Activated CD4-positive, alpha-beta memory T cell treated with anti-CD3 and anti-CD28 coated beads for 36 hours (primary cell): ENCODE measurements around the gene SPTBN1. TPM values are rescaled to one million over a fixed set of nuclear protein-coding genes. Genes with fewer than 3 reads are reported as not detected.

Source experiments
- CTCF ChIA-PET: fragments of 350-600 bp; sonication (Branson Sonifier 250); formaldehyde crosslinking; loops from one replicate; lab custom pipeline; 2021; ENCODE audit warnings: antibody characterized with exemption, inconsistent platforms; lab: Charles Lee
- POLR2A ChIA-PET: fragments of 350-600 bp; sonication (Branson Sonifier 250); formaldehyde crosslinking; loops from one replicate; lab custom pipeline; 2021; ENCODE audit warnings: antibody characterized with exemption; lab: Charles Lee
- DNase-seq: peaks from one replicate; pipeline ENCODE4 v3.0.0-alpha.2; 2020
- H3K27ac Mint-ChIP-seq: one replicate; pipeline ENCODE4 v1.8.0; 2021; ENCODE audit warnings: mixed read lengths
- H3K27me3 Mint-ChIP-seq: one replicate; pipeline ENCODE4 v1.8.0; 2021; ENCODE audit warnings: mixed read lengths
- H3K36me3 Mint-ChIP-seq: one replicate; pipeline ENCODE4 v1.8.0; 2021; ENCODE audit warnings: mixed read lengths
- H3K4me1 Mint-ChIP-seq: one replicate; pipeline ENCODE4 v1.8.0; 2021; ENCODE audit warnings: low read depth, mixed read lengths
- H3K4me3 Mint-ChIP-seq: one replicate; pipeline ENCODE4 v1.8.0; 2021; ENCODE audit warnings: mild to moderate bottlenecking, mixed read lengths
- H3K9me3 Mint-ChIP-seq: one replicate; pipeline ENCODE4 v1.8.0; 2021; ENCODE audit warnings: mixed read lengths
- intact Hi-C: fragments of 100-400 bp; cut with micrococcal nuclease; formaldehyde crosslinking; loops from one replicate; pipeline ENCODE4 v1.15.1; 2023
- total RNA-seq, 2 experiments: library from RNA; stranded (reverse); gene quantifications; one replicate each; pipeline ENCODE4 v1.2.3, GENCODE V29; 2021

The SPTBN1 gene
- total RNA-seq, 2 experiments from 2014 or later, result 67.5 to 68.1 TPM

DNA sequence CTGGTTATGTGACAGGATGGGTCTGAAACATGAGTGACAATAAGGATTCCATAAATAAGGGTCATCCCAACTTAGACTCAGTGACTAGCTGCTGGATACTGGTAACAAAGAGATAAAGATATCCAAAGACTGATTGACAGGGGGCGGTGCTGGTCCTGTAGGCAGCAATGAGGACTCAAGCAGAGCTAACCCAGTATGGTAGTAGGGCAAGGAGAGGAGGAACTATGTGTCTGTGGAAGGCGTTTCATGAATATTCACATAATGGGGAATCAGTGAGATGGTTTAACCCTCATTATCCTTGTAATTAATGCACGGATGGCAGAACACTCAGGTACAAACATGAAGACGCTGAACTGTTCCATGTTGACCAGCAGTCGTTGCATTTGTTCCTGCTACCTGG is 164.8 kb downstream of the SPTBN1 start:
- Mint-ChIP-seq H3K27me3 (no peaks in the 10 kb centered on the region), H3K36me3 (peaks cover 51% of the 10 kb centered on the region), H3K27ac (no peak overlapping the region), H3K9me3 (no peaks in the 10 kb centered on the region), H3K4me3 (no peak overlapping the region), H3K4me1 (peaks cover 20% of the 10 kb centered on the region)
- no peak for DNase-seq
- intact Hi-C loops, result no loop called here
- CTCF ChIA-PET, result interaction anchor here (1.0 to 1.5 kb wide), 2 partner anchors 14 to 98 kb away, joined by 3 to 4 read pairs; no protein-coding TSS in a partner anchor
- POLR2A ChIA-PET, result no interaction called here

DNA sequence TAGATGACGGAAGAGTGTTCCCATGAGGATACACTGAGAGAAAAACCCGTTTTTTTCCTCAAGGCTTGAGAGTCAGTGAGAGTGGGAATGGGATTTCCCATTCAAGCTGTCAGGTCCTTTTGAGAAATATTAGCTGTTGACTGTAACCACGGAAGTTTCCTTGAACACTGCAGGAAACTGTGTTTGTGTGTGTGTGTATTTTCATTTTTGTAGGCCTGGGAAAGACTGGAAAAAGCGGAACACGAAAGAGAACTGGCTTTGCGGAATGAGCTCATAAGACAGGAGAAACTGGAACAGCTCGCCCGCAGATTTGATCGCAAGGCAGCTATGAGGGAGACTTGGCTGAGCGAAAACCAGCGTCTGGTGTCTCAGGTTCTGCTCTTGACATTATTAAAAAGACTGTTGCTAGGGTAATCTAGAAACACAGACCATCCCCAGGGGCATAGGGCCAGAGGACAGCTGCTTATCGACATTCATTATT is 168.5 kb downstream of the SPTBN1 start:
- ChIA-PET CTCF (interaction anchor here (1.2 kb wide), 1 partner anchor 40 kb away, joined by 3 read pairs; no protein-coding TSS in a partner anchor), POLR2A (interaction anchor here (1.6 kb wide), 1 partner anchor 18 kb away, joined by 4 read pairs; no protein-coding TSS in a partner anchor)
- H3K27me3 Mint-ChIP-seq, result no peaks in the 10 kb centered on the region
- H3K4me3 Mint-ChIP-seq, result no peak overlapping the region
- peaks cover 62% of the 10 kb centered on the region for H3K36me3 Mint-ChIP-seq
- H3K27ac Mint-ChIP-seq, result no peak overlapping the region
- H3K4me1 Mint-ChIP-seq, result peaks cover 2% of the 10 kb centered on the region
- no peaks in the 10 kb centered on the region for H3K9me3 Mint-ChIP-seq
- no peak for DNase-seq
- intact Hi-C loops, result no loop called here

GRCh38 chr2:54626131-54626530 is 170.0 kb downstream of the SPTBN1 start:
- intact Hi-C loops, result no loop called here
- ChIA-PET POLR2A (interaction anchor here (1.6 kb wide), 1 partner anchor 20 kb away, joined by 4 read pairs; no protein-coding TSS in a partner anchor), CTCF (no interaction called here)
- no peaks in the 10 kb centered on the region for H3K27me3 Mint-ChIP-seq
- peaks cover 67% of the 10 kb centered on the region for H3K36me3 Mint-ChIP-seq
- no peak overlapping the region for H3K4me3 Mint-ChIP-seq
- DNase-seq, result no peak
- peaks cover 3% of the 10 kb centered on the region for H3K4me1 Mint-ChIP-seq
- H3K9me3 Mint-ChIP-seq, result no peaks in the 10 kb centered on the region
- no peak overlapping the region for H3K27ac Mint-ChIP-seq

DNA sequence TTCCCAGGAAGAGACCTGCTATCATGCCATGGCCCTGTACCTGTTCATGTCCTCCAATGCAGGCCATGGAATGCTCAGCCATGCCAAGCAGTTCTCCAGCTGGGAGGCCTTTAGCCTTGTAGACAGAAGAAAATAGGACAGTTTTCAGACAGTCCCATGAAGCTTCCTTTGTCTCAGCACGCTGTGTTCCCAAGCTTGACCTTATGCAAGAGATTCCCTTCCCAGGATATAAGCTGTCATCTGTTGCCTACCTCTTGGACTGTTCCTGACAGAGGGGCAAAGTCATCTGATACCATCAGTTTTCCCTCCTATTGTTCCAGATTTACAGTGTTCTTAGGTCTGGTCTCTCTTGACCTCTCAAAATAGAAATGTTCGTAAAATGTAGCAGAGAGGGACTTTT is 170.8 kb downstream of the SPTBN1 start:
- Mint-ChIP-seq H3K4me3 (no peak overlapping the region), H3K36me3 (peaks cover 67% of the 10 kb centered on the region), H3K27ac (no peak overlapping the region), H3K9me3 (no peaks in the 10 kb centered on the region), H3K4me1 (peaks cover 3% of the 10 kb centered on the region), H3K27me3 (no peaks in the 10 kb centered on the region)
- ChIA-PET POLR2A (interaction anchor here (1.2 kb wide), 1 partner anchor 68 kb away, joined by 3 read pairs; no protein-coding TSS in a partner anchor), CTCF (no interaction called here)
- intact Hi-C loops, result no loop called here
- no peak for DNase-seq

DNA sequence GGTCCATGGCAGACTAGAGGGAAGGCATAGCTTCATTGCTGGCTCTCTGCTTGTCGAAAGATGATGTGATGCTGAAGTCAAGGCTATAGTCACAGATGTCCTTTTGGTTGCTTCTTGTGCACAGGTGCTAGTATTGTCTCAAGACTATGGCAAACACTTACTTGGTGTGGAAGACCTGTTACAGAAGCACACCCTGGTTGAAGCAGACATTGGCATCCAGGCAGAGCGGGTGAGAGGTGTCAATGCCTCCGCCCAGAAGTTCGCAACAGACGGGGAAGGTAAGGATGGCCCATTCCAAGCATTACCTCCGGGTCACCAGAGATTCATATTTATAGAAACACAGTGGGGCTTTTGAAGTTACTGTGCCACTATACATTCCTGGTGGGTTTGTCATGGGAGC is 171.8 kb downstream of the SPTBN1 start:
- no peak overlapping the region for H3K4me3 Mint-ChIP-seq
- no peak for DNase-seq
- H3K36me3 Mint-ChIP-seq, result peaks cover 64% of the 10 kb centered on the region
- intact Hi-C loops, result no loop called here
- no peak overlapping the region for H3K27ac Mint-ChIP-seq
- H3K27me3 Mint-ChIP-seq, result no peaks in the 10 kb centered on the region
- ChIA-PET POLR2A (no interaction called here), CTCF (no interaction called here)
- H3K4me1 Mint-ChIP-seq, result peaks cover 3% of the 10 kb centered on the region
- no peaks in the 10 kb centered on the region for H3K9me3 Mint-ChIP-seq

GRCh38 chr2:54628418-54628817 is 172.3 kb downstream of the SPTBN1 start:
- Mint-ChIP-seq H3K4me1 (peaks cover 3% of the 10 kb centered on the region), H3K36me3 (peaks cover 66% of the 10 kb centered on the region), H3K27me3 (no peaks in the 10 kb centered on the region), H3K4me3 (no peak overlapping the region), H3K9me3 (no peaks in the 10 kb centered on the region), H3K27ac (no peak overlapping the region)
- DNase-seq, result no peak
- intact Hi-C loops, result no loop called here
- ChIA-PET CTCF (no interaction called here), POLR2A (interaction anchor here (1.9 kb wide), 1 partner anchor 69 kb away, joined by 5 read pairs; no protein-coding TSS in a partner anchor)

DNA sequence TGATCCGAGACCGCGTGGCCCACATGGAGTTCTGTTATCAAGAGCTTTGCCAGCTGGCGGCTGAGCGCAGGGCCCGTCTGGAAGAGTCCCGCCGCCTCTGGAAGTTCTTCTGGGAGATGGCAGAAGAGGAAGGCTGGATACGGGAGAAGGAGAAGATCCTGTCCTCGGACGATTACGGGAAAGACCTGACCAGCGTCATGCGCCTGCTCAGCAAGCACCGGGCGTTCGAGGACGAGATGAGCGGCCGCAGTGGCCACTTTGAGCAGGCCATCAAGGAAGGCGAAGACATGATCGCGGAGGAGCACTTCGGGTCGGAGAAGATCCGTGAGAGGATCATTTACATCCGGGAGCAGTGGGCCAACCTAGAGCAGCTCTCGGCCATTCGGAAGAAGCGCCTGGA is 172.8 kb downstream of the SPTBN1 start:
- no peaks in the 10 kb centered on the region for H3K27me3 Mint-ChIP-seq
- no peak for DNase-seq
- CTCF ChIA-PET, result no interaction called here
- H3K27ac Mint-ChIP-seq, result no peak overlapping the region
- intact Hi-C loops, result no loop called here
- peaks cover 61% of the 10 kb centered on the region for H3K36me3 Mint-ChIP-seq
- H3K4me3 Mint-ChIP-seq, result no peak overlapping the region
- POLR2A ChIA-PET, result interaction anchor here (1.9 kb wide), 1 partner anchor 69 kb away, joined by 5 read pairs; no protein-coding TSS in a partner anchor
- H3K9me3 Mint-ChIP-seq, result no peaks in the 10 kb centered on the region
- H3K4me1 Mint-ChIP-seq, result peaks cover 3% of the 10 kb centered on the region

- intact Hi-C loops, result no loop called here
- Mint-ChIP-seq H3K27ac (no peak overlapping the region), H3K4me1 (peaks cover 8% of the 10 kb centered on the region), H3K36me3 (peaks cover 61% of the 10 kb centered on the region), H3K9me3 (no peaks in the 10 kb centered on the region), H3K4me3 (no peak overlapping the region), H3K27me3 (no peaks in the 10 kb centered on the region)
- no peak for DNase-seq
- ChIA-PET POLR2A (interaction anchor here (1.9 kb wide), 1 partner anchor 70 kb away, joined by 5 read pairs; no protein-coding TSS in a partner anchor), CTCF (interaction anchor here (0.7 kb wide), 1 partner anchor 71 kb away, joined by 3 read pairs; no protein-coding TSS in a partner anchor)
Measured at GRCh38 chr2:54629390-54629789, 173.3 kb downstream of the SPTBN1 start.

GRCh38 chr2:54629914-54630857 is 174.1 kb downstream of the SPTBN1 start:
- H3K27me3 Mint-ChIP-seq, result no peaks in the 10 kb centered on the region
- intact Hi-C loops, result no loop called here
- H3K27ac Mint-ChIP-seq, result peak overlapping the region; percentile 5
- ChIA-PET CTCF (interaction anchor here (0.7 kb wide), 1 partner anchor 72 kb away, joined by 3 read pairs; no protein-coding TSS in a partner anchor), POLR2A (interaction anchor here (1.9 kb wide), 1 partner anchor 70 kb away, joined by 5 read pairs; no protein-coding TSS in a partner anchor)
- no peaks in the 10 kb centered on the region for H3K9me3 Mint-ChIP-seq
- H3K4me3 Mint-ChIP-seq, result no peak overlapping the region
- DNase-seq, result peak; percentile 67
- H3K4me1 Mint-ChIP-seq, result peaks cover 16% of the 10 kb centered on the region
- H3K36me3 Mint-ChIP-seq, result peaks cover 61% of the 10 kb centered on the region

DNA sequence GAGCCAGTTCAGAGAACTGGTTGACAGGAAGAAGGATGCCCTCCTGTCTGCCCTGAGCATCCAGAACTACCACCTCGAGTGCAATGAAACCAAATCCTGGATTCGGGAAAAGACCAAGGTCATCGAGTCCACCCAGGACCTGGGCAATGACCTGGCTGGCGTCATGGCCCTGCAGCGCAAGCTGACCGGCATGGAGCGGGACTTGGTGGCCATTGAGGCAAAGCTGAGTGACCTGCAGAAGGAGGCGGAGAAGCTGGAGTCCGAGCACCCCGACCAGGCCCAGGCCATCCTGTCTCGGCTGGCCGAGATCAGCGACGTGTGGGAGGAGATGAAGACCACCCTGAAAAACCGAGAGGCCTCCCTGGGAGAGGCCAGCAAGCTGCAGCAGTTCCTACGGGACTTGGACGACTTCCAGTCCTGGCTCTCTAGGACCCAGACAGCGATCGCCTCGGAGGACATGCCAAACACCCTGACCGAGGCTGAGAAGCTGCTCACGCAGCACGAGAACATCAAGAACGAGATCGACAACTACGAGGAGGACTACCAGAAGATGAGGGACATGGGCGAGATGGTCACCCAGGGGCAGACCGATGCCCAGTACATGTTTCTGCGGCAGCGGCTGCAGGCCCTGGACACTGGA is 174.9 kb downstream of the SPTBN1 start:
- DNase-seq, result no peak
- CTCF ChIA-PET, result interaction anchor here (0.6 to 1.1 kb wide), 3 partner anchors 64 to 519 kb away, joined by 3 to 5 read pairs (median 3); no protein-coding TSS in a partner anchor
- Mint-ChIP-seq H3K4me1 (peaks cover 21% of the 10 kb centered on the region), H3K9me3 (no peaks in the 10 kb centered on the region), H3K27ac (no peak overlapping the region), H3K4me3 (no peak overlapping the region), H3K36me3 (peaks cover 62% of the 10 kb centered on the region), H3K27me3 (no peaks in the 10 kb centered on the region)
- intact Hi-C loops, result no loop called here
- POLR2A ChIA-PET, result no interaction called here

- ChIA-PET POLR2A (no interaction called here), CTCF (interaction anchor here (0.6 to 1.1 kb wide), 2 partner anchors 65 to 73 kb away, joined by 3 to 5 read pairs; no protein-coding TSS in a partner anchor)
- Mint-ChIP-seq H3K36me3 (peaks cover 58% of the 10 kb centered on the region), H3K4me3 (no peak overlapping the region), H3K27me3 (no peaks in the 10 kb centered on the region), H3K27ac (no peak overlapping the region), H3K9me3 (no peaks in the 10 kb centered on the region), H3K4me1 (peaks cover 21% of the 10 kb centered on the region)
- DNase-seq, result no peak
- intact Hi-C loops, result no loop called here
Measured at GRCh38 chr2:54631755-54632154, 175.6 kb downstream of the SPTBN1 start.
